ENCODE measurements around the gene PPP1R15B. TPM values are rescaled to one million over a fixed set of nuclear protein-coding genes. Genes with fewer than 3 reads are reported as not detected.

The PPP1R15B gene
- total and polyA plus RNA-seq, 11 donors: 8.1 to 29.8 (median 25.9) TPM

GRCh38 chr1:204448344-204448964, 36.8 kb upstream of the PPP1R15B start:
- TF ChIP-seq CTCF (IDR thresholded peaks at IDR 0.05): no peak
- no peak for TF ChIP-seq POLR2A (IDR thresholded peaks at IDR 0.05)
- peaks cover 0 to 91% (median 54%) of the 10 kb centered on the region in 9 donors for H3K36me3 ChIP-seq
- intact Hi-C loops (cut with DNase I): loop anchor here in 1 of 10 donors (10.0 kb wide), 1 partner anchor 356 kb away; no protein-coding TSS in a partner anchor
- ATAC-seq (no peak), DNase-seq (no peak)
- WGBS, 4 donors: 87 to 93% (median 88%) methylated on average over 7 of the region's 7 CpGs
- H3K27me3 ChIP-seq: no peaks in the 10 kb centered on the region
- peak overlapping the region in 7 of 12 donors; percentile 18 to 97 (median 87) for H3K27ac ChIP-seq
- no peak overlapping the region for H3K4me3 ChIP-seq
- peaks cover 4 to 71% (median 47%) of the 10 kb centered on the region in 12 donors for H3K4me1 ChIP-seq
- H3K9me3 ChIP-seq: no peaks in the 10 kb centered on the region

GRCh38 chr1:204447736-204448135, 36.1 kb upstream of the PPP1R15B start:
- no peak for TF ChIP-seq POLR2A (IDR thresholded peaks at IDR 0.05)
- TF ChIP-seq CTCF (IDR thresholded peaks at IDR 0.05): no peak
- no peak for ATAC-seq
- WGBS, 4 donors: 63 to 89% (median 79%) methylated on average over 4 of the region's 4 CpGs
- H3K36me3 ChIP-seq: peaks cover 0 to 91% (median 61%) of the 10 kb centered on the region in 9 donors
- H3K9me3 ChIP-seq: no peaks in the 10 kb centered on the region
- intact Hi-C loops (cut with DNase I): loop anchor here in 9 of 10 donors (2.0 to 10.0 kb wide), 5 partner anchors 45 to 357 kb away; partner anchors contain the start of gene PIK3C2B (in 5 of the 9)
- peaks cover 7 to 71% (median 50%) of the 10 kb centered on the region in 12 donors for H3K4me1 ChIP-seq
- H3K27me3 ChIP-seq: no peaks in the 10 kb centered on the region
- H3K4me3 ChIP-seq: no peak overlapping the region
- peak in 1 of 5 donors; percentile 28 for DNase-seq
- peak overlapping the region in 6 of 12 donors; percentile 19 to 62 (median 30) for H3K27ac ChIP-seq

- H3K4me1 ChIP-seq: peaks cover 7 to 75% (median 54%) of the 10 kb centered on the region in 12 donors
- peak overlapping the region in 7 of 12 donors; percentile 19 to 62 (median 54) for H3K27ac ChIP-seq
- H3K9me3 ChIP-seq: no peaks in the 10 kb centered on the region
- ATAC-seq: no peak
- TF ChIP-seq POLR2A (IDR thresholded peaks at IDR 0.05) (no peak), CTCF (IDR thresholded peaks at IDR 0.05) (no peak)
- DNase-seq: peak in 1 of 5 donors; percentile 30
- no peak overlapping the region for H3K4me3 ChIP-seq
- no peaks in the 10 kb centered on the region for H3K27me3 ChIP-seq
- peaks cover 0 to 95% (median 67%) of the 10 kb centered on the region in 9 donors for H3K36me3 ChIP-seq
- intact Hi-C loops (cut with DNase I): loop anchor here in 9 of 10 donors (2.0 to 10.0 kb wide), 5 partner anchors 46 to 358 kb away; partner anchors contain the start of gene PIK3C2B (in 5 of the 9)
- WGBS, 4 donors: 69 to 85% (median 74%) methylated on average over 6 of the region's 6 CpGs
These were observed 35.6 kb upstream of the PPP1R15B start for GRCh38 chr1:204447190-204447589.

DNA sequence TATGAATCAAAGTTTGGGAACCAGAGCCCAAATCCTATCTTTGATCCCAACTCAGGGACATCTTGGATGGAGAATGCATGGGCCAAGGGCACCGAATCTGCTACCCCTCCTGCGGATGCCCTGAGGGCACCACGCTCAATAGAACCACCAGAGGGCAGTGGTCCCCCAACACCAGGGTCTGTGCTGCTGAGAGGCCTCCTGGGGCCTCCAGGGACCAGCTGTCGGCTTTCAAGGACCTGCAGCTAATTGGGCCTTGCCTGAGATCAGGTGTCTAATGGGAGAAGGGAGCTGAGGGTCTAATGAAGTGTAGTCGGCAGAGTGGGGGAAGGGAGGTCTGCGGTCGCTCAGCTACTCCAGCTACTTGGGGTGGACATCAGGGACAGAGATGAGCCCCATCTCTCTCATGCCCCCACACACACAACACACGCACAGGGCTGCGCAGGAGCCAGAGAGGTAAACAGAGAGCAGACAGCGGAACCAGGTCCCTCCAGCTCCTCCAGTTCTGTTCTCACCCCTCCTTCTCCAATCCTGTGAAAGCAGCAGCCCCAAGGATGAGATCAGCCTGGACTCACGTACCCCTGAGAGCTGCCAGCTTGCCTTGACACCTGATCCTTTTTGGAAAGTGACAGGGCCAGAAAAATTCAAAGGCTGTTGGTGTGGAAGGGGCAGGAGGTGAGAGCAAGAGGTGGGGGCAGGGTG, 34.9 kb upstream of the PPP1R15B start:
- Histone ChIP-seq H3K27ac (peak overlapping the region in 9 of 12 donors; percentile 19 to 62 (median 54)), H3K4me3 (no peak overlapping the region), H3K27me3 (no peaks in the 10 kb centered on the region), H3K4me1 (peaks cover 7 to 75% (median 52%) of the 10 kb centered on the region in 12 donors), H3K36me3 (peaks cover 0 to 96% (median 70%) of the 10 kb centered on the region in 9 donors), H3K9me3 (no peaks in the 10 kb centered on the region)
- peak; percentile 70 to 84 (median 79) for TF ChIP-seq CTCF (IDR thresholded peaks at IDR 0.05)
- TF ChIP-seq POLR2A (IDR thresholded peaks at IDR 0.05): no peak
- intact Hi-C loops (cut with DNase I): loop anchor here (1.0 to 10.0 kb wide), 8 partner anchors 46 to 358 kb away; partner anchors contain the start of gene PIK3C2B (in 6 of the 10)
- 34 to 42% (median 37%) methylated on average over 9 to 11 of the region's 11 CpGs for WGBS, 4 donors
- ATAC-seq (peak; percentile 39 to 75 (median 72)), DNase-seq (peak; percentile 71 to 85 (median 83))

Data from heart left ventricle (tissue), 16 donors.